IMR-90 (cell line): Measurements from ENCODE around the gene RPL15. TPM values are rescaled to one million over a fixed set of nuclear protein-coding genes. Genes with fewer than 3 reads are reported as not detected.

Source experiments
- ATAC-seq: fragments of 200-7000 bp; cut with Tn5 transposase; 2 replicates; pipeline ENCODE4 v1.9.1; 2020; ENCODE audit warnings: low read depth, mild to moderate bottlenecking, moderate library complexity
- BruUV-seq: library from RNA; stranded (reverse); fragments of 400-500 nt; replicated peaks from 2 replicates; lab custom pipeline; 2021; lab: Mats Ljungman, UMichigan
- CTCF ChIA-PET: fragments of 300-600 bp; formaldehyde crosslinking; extraction: SDS; loops from one replicate; lab custom pipeline; 2021; ENCODE audit warnings: antibody characterized with exemption; lab: Yijun Ruan, JAX
- POLR2A ChIA-PET: fragments of 300-600 bp; sonication (Branson Sonifier 250); formaldehyde crosslinking; loops from one replicate; lab custom pipeline; 2022; ENCODE audit warnings: antibody characterized with exemption; ENCODE audit not compliant: unreplicated experiment; lab: Charles Lee
- DNase-seq: peaks from one replicate; pipeline ENCODE4 v3.0.0; 2013
- H2AFZ ChIP-seq: replicated peaks from 2 replicates; pipeline ENCODE3; 2013; ENCODE audit warnings: low read length, mild to moderate bottlenecking; ENCODE audit not compliant: poor library complexity
- H2AK5ac ChIP-seq: 2 replicates; pipeline ENCODE4 v1.6.1; 2013; ENCODE audit warnings: low read depth, low read length, inconsistent platforms
- H2AK9ac ChIP-seq: replicated peaks from 2 replicates; pipeline ENCODE3; 2013; ENCODE audit warnings: mild to moderate bottlenecking, low read depth, low read length, moderate library complexity; ENCODE audit not compliant: poor library complexity
- H2BK120ac ChIP-seq: 2 replicates; pipeline ENCODE4 v1.6.1; 2013; ENCODE audit warnings: low read depth, low read length, inconsistent platforms
- H2BK15ac ChIP-seq: 3 replicates; pipeline ENCODE4 v1.6.1; 2013; ENCODE audit warnings: low read depth, low read length, inconsistent platforms
- H2BK20ac ChIP-seq: 2 replicates; pipeline ENCODE4 v1.6.1; 2013; ENCODE audit warnings: low read depth, mild to moderate bottlenecking, inconsistent platforms, low read length, moderate library complexity
- H2BK5ac ChIP-seq: 2 replicates; pipeline ENCODE4 v1.6.1; 2013; ENCODE audit warnings: mild to moderate bottlenecking, low read depth, low read length, inconsistent platforms; ENCODE audit not compliant: poor library complexity, severe bottlenecking
- H3K14ac ChIP-seq: replicated peaks from 2 replicates; pipeline ENCODE4 v1.6.1; 2013; ENCODE audit warnings: low read depth, low read length, inconsistent platforms
- H3K18ac ChIP-seq: 2 replicates; pipeline ENCODE4 v1.6.1; 2013; ENCODE audit warnings: low read depth, low read length, control low read depth
- H3K23ac ChIP-seq: 2 replicates; pipeline ENCODE4 v1.6.1; 2013; ENCODE audit warnings: low read depth, low read length, inconsistent platforms
- H3K27ac ChIP-seq: 2 replicates; pipeline ENCODE4 v1.5.1; 2013; ENCODE audit warnings: mild to moderate bottlenecking, control low read depth, low read length; ENCODE audit not compliant: insufficient read depth
- H3K27me3 ChIP-seq: 2 replicates; pipeline ENCODE4 v1.6.1; 2013; ENCODE audit warnings: low read length; ENCODE audit not compliant: control insufficient read depth, insufficient read depth
- H3K36me3 ChIP-seq: 2 replicates; pipeline ENCODE4 v1.6.1; 2013; ENCODE audit warnings: low read length, mixed read lengths; ENCODE audit not compliant: control insufficient read depth, insufficient read depth
- H3K4ac ChIP-seq: 2 replicates; pipeline ENCODE4 v1.6.1; 2013; ENCODE audit warnings: low read depth, low read length, inconsistent platforms
- H3K4me1 ChIP-seq: 2 replicates; pipeline ENCODE4 v1.6.1; 2013; ENCODE audit warnings: low read length, mixed read lengths; ENCODE audit not compliant: control insufficient read depth, insufficient read depth
- H3K4me2 ChIP-seq: 2 replicates; pipeline ENCODE4 v1.6.1; 2013; ENCODE audit warnings: low read depth, mild to moderate bottlenecking, control low read depth, low read length, moderate library complexity
- H3K4me3 ChIP-seq: 2 replicates; pipeline ENCODE4 v1.5.1; 2013; ENCODE audit warnings: low read depth, mild to moderate bottlenecking, control low read depth, low read length, moderate library complexity; ENCODE audit not compliant: insufficient read depth
- H3K56ac ChIP-seq: 2 replicates; pipeline ENCODE4 v1.6.1; 2013; ENCODE audit warnings: low read length, inconsistent platforms; ENCODE audit not compliant: insufficient read depth; ENCODE audit errors: extremely low read depth
- H3K79me1 ChIP-seq, 2 experiments: 2 replicates each; pipeline ENCODE4 v1.6.1; 2013; ENCODE audit warnings: low read length in 2 of 2, inconsistent platforms in 1 of 2, low read depth in 1 of 2
- H3K9ac ChIP-seq: 2 replicates; pipeline ENCODE4 v1.6.1; 2013; ENCODE audit warnings: low read depth, low read length, control low read depth
- H3K9me1 ChIP-seq: 2 replicates; pipeline ENCODE4 v1.6.1; 2013; ENCODE audit warnings: low read length, inconsistent platforms; ENCODE audit not compliant: insufficient read depth
- H3K9me3 ChIP-seq: 2 replicates; pipeline ENCODE4 v1.6.1; 2013; ENCODE audit warnings: low read length; ENCODE audit not compliant: control insufficient read depth, insufficient read depth
- H4K20me1 ChIP-seq: 2 replicates; pipeline ENCODE4 v1.6.1; 2013; ENCODE audit warnings: low read length, inconsistent platforms; ENCODE audit not compliant: insufficient read depth
- H4K5ac ChIP-seq: 2 replicates; pipeline ENCODE4 v1.6.1; 2013; ENCODE audit warnings: mild to moderate bottlenecking, low read depth, low read length, control low read depth
- H4K8ac ChIP-seq, 2 experiments: 2 replicates each; pipeline ENCODE4 v1.6.1; 2013; ENCODE audit warnings: low read depth in 2 of 2, low read length in 2 of 2, control low read depth in 1 of 2, inconsistent platforms in 1 of 2
- H4K91ac ChIP-seq: 2 replicates; pipeline ENCODE4 v1.6.1; 2013; ENCODE audit warnings: low read depth, low read length, inconsistent platforms; ENCODE audit not compliant: insufficient read depth
- BHLHE40 ChIP-seq: fragments of 150-350 bp; IDR thresholded peaks from 2 replicates; pipeline ENCODE4 v1.6.1; 2016; ENCODE audit warnings: mild to moderate bottlenecking, low read depth, low read length
- CEBPB ChIP-seq: IDR thresholded peaks from 2 replicates; pipeline ENCODE4 v1.6.1; 2012; ENCODE audit warnings: low read depth, low read length, improper control_type of control experiment
- CHD1 ChIP-seq: IDR thresholded peaks from 2 replicates; pipeline ENCODE4 v1.6.1; 2012; ENCODE audit warnings: low read depth, low read length, improper control_type of control experiment
- CTCF ChIP-seq: conservative IDR thresholded peaks from 2 replicates; pipeline ENCODE4 v1.5.1; 2012; ENCODE audit warnings: mild to moderate bottlenecking, low read depth, low read length, improper control_type of control experiment
- ELK1 ChIP-seq: fragments of 150-350 bp; IDR thresholded peaks from 2 replicates; pipeline ENCODE4 v1.6.1; 2016; ENCODE audit warnings: low read depth, mild to moderate bottlenecking, low read length, moderate library complexity, borderline replicate concordance
- FOS ChIP-seq: fragments of 150-350 bp; IDR thresholded peaks from 2 replicates; pipeline ENCODE4 v1.6.1; 2016; ENCODE audit warnings: low read depth, low read length
- MAFK ChIP-seq: IDR thresholded peaks from 2 replicates; pipeline ENCODE4 v1.6.1; 2012; ENCODE audit warnings: low read depth, low read length, improper control_type of control experiment
- MAZ ChIP-seq: IDR thresholded peaks from 2 replicates; pipeline ENCODE4 v1.6.1; 2012; ENCODE audit warnings: low read depth, mild to moderate bottlenecking, low read length, improper control_type of control experiment, moderate library complexity, borderline replicate concordance
- MXI1 ChIP-seq: IDR thresholded peaks from 2 replicates; pipeline ENCODE4 v1.6.1; 2012; ENCODE audit warnings: low read depth, mild to moderate bottlenecking, low read length, moderate library complexity, borderline replicate concordance
- NFE2L2 ChIP-seq: fragments of 150-350 bp; IDR thresholded peaks from 2 replicates; pipeline ENCODE4 v1.6.1; 2016; ENCODE audit warnings: low read depth, mild to moderate bottlenecking, low read length
- POLR2A ChIP-seq: IDR thresholded peaks from 2 replicates; pipeline ENCODE4 v1.6.1; 2012; ENCODE audit warnings: mild to moderate bottlenecking, low read depth, low read length
- RAD21 ChIP-seq: IDR thresholded peaks from 2 replicates; pipeline ENCODE4 v1.6.1; 2012; ENCODE audit warnings: low read length, improper control_type of control experiment
- RCOR1 ChIP-seq: IDR thresholded peaks from 2 replicates; pipeline ENCODE4 v1.6.1; 2012; ENCODE audit warnings: mild to moderate bottlenecking, low read length, improper control_type of control experiment; ENCODE audit not compliant: insufficient replicate concordance
- RFX5 ChIP-seq: IDR thresholded peaks from 2 replicates; pipeline ENCODE4 v1.8.0; 2012; ENCODE audit warnings: low read depth, mild to moderate bottlenecking, low read length, moderate library complexity
- SMC3 ChIP-seq: fragments of 150-350 bp; IDR thresholded peaks from 2 replicates; pipeline ENCODE4 v1.6.1; 2016; ENCODE audit warnings: low read depth, mild to moderate bottlenecking, antibody characterized with exemption, low read length, moderate library complexity
- USF2 ChIP-seq: fragments of 150-350 bp; IDR thresholded peaks from 2 replicates; pipeline ENCODE4 v1.6.1; 2017; ENCODE audit warnings: mild to moderate bottlenecking, antibody characterized with exemption, low read length, low read depth
- WGBS, 2 experiments: methylation state at CpG; one replicate each; pipeline versions ENCODE4 v1.1.5 to v1.1.7; 2013; ENCODE audit warnings: missing lambda C conversion rate in 2 of 2; ENCODE audit not compliant: insufficient read length in 1 of 2; ENCODE audit errors: extremely low coverage in 2 of 2; 5-methylcytosine and 5-hydroxymethylcytosine counted together
- dilution Hi-C: fragments of 300-500 bp; cut with HindIII; formaldehyde crosslinking; loops from one replicate; pipeline ENCODE4 v1.14.3; 2018; ENCODE audit warnings: low sequenced_read_pairs; ENCODE audit not compliant: unreplicated experiment
- in situ Hi-C: fragments of 300-500 bp; cut with MboI; formaldehyde crosslinking; loops from 3 replicates; pipeline ENCODE4 v1.14.3; 2019; ENCODE audit warnings: low sequenced_read_pairs, inconsistent platforms, mixed read lengths
- intact Hi-C: fragments of 100-400 bp; cut with micrococcal nuclease; formaldehyde crosslinking; loops from 2 replicates; pipeline ENCODE4 v1.10.0; 2022
- polyA plus RNA-seq, 3 experiments: library from polyadenylated mRNA; depleted of rRNA; stranded (reverse); fragments of >200 nt; gene quantifications; 2 replicates each; pipeline ENCODE4 v1.2.3, GENCODE V29; 2012; ENCODE audit warnings: low replicate concordance in 1 of 3
- total RNA-seq: library from RNA; depleted of rRNA; stranded (reverse); fragments of >200 nt; gene quantifications from 2 replicates; pipeline ENCODE4 v1.2.3, GENCODE V29; 2012

The RPL15 gene
- total and polyA plus RNA-seq, 2 of the 4 experiments (the other 2 are of a cell fraction), result 1,419 to 4,701 TPM

GRCh38 chr3:23872330-23872729 is 44.6 kb upstream of the RPL15 start:
- no peaks in the 10 kb centered on the region for H3K27me3 ChIP-seq
- H2BK5ac ChIP-seq, result no peak overlapping the region
- H4K91ac ChIP-seq, result no peak overlapping the region
- no peak overlapping the region for H3K9ac ChIP-seq
- H3K4me3 ChIP-seq, result no peak overlapping the region
- H4K5ac ChIP-seq, result no peak overlapping the region
- BruUV-seq, result no TSS peak
- intact Hi-C loops (loop anchor here (10.0 kb wide), 2 partner anchors 158 to 668 kb away; partner anchors contain the start of gene UBE2E2), dilution Hi-C loops (no loop called here), in situ Hi-C loops (no loop called here)
- peaks cover 18% of the 10 kb centered on the region for H3K4me1 ChIP-seq
- ATAC-seq (no peak), DNase-seq (no peak)
- no peaks in the 10 kb centered on the region for H3K36me3 ChIP-seq
- peaks cover 41% of the 10 kb centered on the region for H4K20me1 ChIP-seq
- no peak overlapping the region for H2BK15ac ChIP-seq
- H3K9me1 ChIP-seq, result peaks cover 5% of the 10 kb centered on the region
- no peak overlapping the region for H3K56ac ChIP-seq
- no peak overlapping the region for H3K27ac ChIP-seq
- no peaks in the 10 kb centered on the region for H3K9me3 ChIP-seq
- H3K4me2 ChIP-seq, result no peak overlapping the region
- TF ChIP-seq USF2, result no peak
- no peak for TF ChIP-seq MAFK
- TF ChIP-seq BHLHE40, result no peak
- TF ChIP-seq RFX5, result no peak
- TF ChIP-seq CTCF, result no peak
- no peak for TF ChIP-seq MAZ
- TF ChIP-seq POLR2A, result no peak
- no peak for TF ChIP-seq NFE2L2
- no peak for TF ChIP-seq CEBPB
- TF ChIP-seq RAD21, result no peak
- no peak for TF ChIP-seq SMC3
- TF ChIP-seq ELK1, result no peak
- no peak for TF ChIP-seq CHD1
- no peak for TF ChIP-seq FOS
- no peak for TF ChIP-seq RCOR1
- no peak for TF ChIP-seq MXI1
- ChIA-PET CTCF (no interaction called here), POLR2A (no interaction called here)
- H2AFZ ChIP-seq, result no peak overlapping the region
- no peak overlapping the region for H2AK9ac ChIP-seq
- no peak overlapping the region for H2BK120ac ChIP-seq
- H2AK5ac ChIP-seq, result no peak overlapping the region
- H3K79me1 ChIP-seq, result peaks cover 24 to 64% of the 10 kb centered on the region in 2 experiments
- H3K18ac ChIP-seq, result no peak overlapping the region
- no peak overlapping the region for H3K23ac ChIP-seq
- WGBS, 2 experiments, result no CpG with 5 or more reads among the region's 3 CpGs
- H4K8ac ChIP-seq, result no peak overlapping the region
- H3K4ac ChIP-seq, result no peak overlapping the region
- H3K14ac ChIP-seq, result no peak overlapping the region
- H2BK20ac ChIP-seq, result no peak overlapping the region
